ENCODE results near the gene LENEP.

DNA sequence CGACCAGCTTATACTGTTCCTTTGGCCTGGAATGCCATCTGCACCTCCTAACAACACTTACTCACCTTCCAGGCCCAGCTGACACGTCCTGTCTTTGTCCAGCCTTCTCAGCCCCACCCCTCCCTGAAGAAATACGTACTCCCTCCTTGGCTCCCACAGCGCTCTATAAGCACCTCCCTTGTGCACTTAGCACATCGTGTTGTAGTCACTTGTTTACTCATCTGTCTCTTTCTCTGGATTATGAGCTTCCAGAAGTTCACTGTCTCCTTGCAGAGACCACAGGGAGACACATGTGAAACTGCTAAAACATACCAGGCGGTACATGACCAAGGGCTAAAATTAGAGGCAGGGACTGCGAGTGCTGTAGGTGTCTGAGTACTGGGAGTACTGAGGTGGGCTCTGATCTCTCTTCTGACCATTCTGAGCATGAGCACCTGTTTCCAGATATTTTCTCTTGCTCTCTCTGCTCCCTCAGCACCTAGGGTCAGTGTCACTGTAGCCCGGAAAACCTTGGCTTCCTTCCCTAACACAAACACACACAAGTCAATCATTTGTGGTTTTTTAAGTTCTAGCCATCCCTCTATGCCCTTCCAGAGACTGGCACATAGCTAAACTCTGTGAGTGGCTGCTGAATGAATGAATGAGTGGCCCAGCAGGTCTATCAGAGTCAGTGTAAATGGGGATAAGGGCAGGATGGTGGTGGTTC, 45.4 kb downstream of the LENEP start:
- TF ChIP-seq, protein P1, sequence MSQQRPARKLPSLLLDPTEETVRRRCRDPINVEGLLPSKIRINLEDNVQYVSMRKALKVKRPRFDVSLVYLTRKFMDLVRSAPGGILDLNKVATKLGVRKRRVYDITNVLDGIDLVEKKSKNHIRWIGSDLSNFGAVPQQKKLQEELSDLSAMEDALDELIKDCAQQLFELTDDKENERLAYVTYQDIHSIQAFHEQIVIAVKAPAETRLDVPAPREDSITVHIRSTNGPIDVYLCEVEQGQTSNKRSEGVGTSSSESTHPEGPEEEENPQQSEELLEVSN (IDR thresholded peaks at IDR 0.05), result no peak
- TF ChIP-seq, protein P2, sequence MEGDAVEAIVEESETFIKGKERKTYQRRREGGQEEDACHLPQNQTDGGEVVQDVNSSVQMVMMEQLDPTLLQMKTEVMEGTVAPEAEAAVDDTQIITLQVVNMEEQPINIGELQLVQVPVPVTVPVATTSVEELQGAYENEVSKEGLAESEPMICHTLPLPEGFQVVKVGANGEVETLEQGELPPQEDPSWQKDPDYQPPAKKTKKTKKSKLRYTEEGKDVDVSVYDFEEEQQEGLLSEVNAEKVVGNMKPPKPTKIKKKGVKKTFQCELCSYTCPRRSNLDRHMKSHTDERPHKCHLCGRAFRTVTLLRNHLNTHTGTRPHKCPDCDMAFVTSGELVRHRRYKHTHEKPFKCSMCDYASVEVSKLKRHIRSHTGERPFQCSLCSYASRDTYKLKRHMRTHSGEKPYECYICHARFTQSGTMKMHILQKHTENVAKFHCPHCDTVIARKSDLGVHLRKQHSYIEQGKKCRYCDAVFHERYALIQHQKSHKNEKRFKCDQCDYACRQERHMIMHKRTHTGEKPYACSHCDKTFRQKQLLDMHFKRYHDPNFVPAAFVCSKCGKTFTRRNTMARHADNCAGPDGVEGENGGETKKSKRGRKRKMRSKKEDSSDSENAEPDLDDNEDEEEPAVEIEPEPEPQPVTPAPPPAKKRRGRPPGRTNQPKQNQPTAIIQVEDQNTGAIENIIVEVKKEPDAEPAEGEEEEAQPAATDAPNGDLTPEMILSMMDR (IDR thresholded peaks at IDR 0.05; ENCODE audit: control extremely low read depth in 1 of 3, insufficient read depth in 1 of 3, low read depth in 1 of 3, low read length in 3 of 3), result no peak
- TF ChIP-seq, protein P3, sequence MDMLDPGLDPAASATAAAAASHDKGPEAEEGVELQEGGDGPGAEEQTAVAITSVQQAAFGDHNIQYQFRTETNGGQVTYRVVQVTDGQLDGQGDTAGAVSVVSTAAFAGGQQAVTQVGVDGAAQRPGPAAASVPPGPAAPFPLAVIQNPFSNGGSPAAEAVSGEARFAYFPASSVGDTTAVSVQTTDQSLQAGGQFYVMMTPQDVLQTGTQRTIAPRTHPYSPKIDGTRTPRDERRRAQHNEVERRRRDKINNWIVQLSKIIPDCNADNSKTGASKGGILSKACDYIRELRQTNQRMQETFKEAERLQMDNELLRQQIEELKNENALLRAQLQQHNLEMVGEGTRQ (IDR thresholded peaks at IDR 0.05; ENCODE audit: low read length), result no peak
- TF ChIP-seq POLR2A (IDR thresholded peaks at IDR 0.05; ENCODE audit: control extremely low read depth in 1 of 2, low read depth in 2 of 2, low read length in 2 of 2), result no peak
